Medulla oblongata (tissue), 1 donor: ENCODE measurements around the gene ARSI.
"Not testable (repeated sequence)": the region's sequence is repeated elsewhere in the genome, so short reads cannot be mapped to it uniquely, and the experiment has no call there.

Source experiments
- DNase-seq: peaks from one replicate; pipeline ENCODE4 v3.0.0-alpha.2; 2015; ENCODE audit errors: extremely low spot score

The ARSI gene

GRCh38 chr5:150270541-150271295 is 32.0 kb downstream of the ARSI start:
- DNase-seq: no peak

- DNase-seq: no peak
Measured at GRCh38 chr5:150266871-150267291, 35.8 kb downstream of the ARSI start.

- no peak for DNase-seq
Measured at GRCh38 chr5:150265870-150266383, 36.8 kb downstream of the ARSI start.

GRCh38 chr5:150264667-150265603 is 37.8 kb downstream of the ARSI start:
- DNase-seq: no peak

- no peak for DNase-seq
Measured at GRCh38 chr5:150263801-150264621, 38.7 kb downstream of the ARSI start.

GRCh38 chr5:150263375-150263775 is 39.3 kb downstream of the ARSI start:
- no peak for DNase-seq

- no peak for DNase-seq
Measured at GRCh38 chr5:150262502-150262901, 40.2 kb downstream of the ARSI start.

- no peak for DNase-seq
Measured at GRCh38 chr5:150261231-150261630, 41.5 kb downstream of the ARSI start.

GRCh38 chr5:150258130-150258529 is 44.6 kb downstream of the ARSI start:
- no peak for DNase-seq

- DNase-seq: no peak
Measured at GRCh38 chr5:150257424-150257823, 45.3 kb downstream of the ARSI start.

- DNase-seq: no peak
Measured at GRCh38 chr5:150256410-150257064, 46.2 kb downstream of the ARSI start.

- DNase-seq: no peak
Measured at GRCh38 chr5:150255659-150256409, 46.9 kb downstream of the ARSI start.

- no peak for DNase-seq
Measured at GRCh38 chr5:150254774-150255173, 47.9 kb downstream of the ARSI start.

GRCh38 chr5:150254363-150254762 is 48.3 kb downstream of the ARSI start:
- DNase-seq: no peak

GRCh38 chr5:150253416-150254208 is 49.1 kb downstream of the ARSI start:
- DNase-seq: no peak

- no peak for DNase-seq
Measured at GRCh38 chr5:150252489-150252888, 50.2 kb downstream of the ARSI start.

GRCh38 chr5:150251504-150251903 is 51.2 kb downstream of the ARSI start:
- no peak for DNase-seq

- no peak for DNase-seq
Measured at GRCh38 chr5:150249744-150250143, 53.0 kb downstream of the ARSI start.

- DNase-seq: no peak
Measured at GRCh38 chr5:150248946-150249345, 53.8 kb downstream of the ARSI start.

GRCh38 chr5:150248493-150248892 is 54.2 kb downstream of the ARSI start:
- not testable (repeated sequence) for DNase-seq
